WI38 (cell line): ENCODE measurements around the gene NOL12.

Source experiments
- H3K4me3 ChIP-seq: 2 replicates; pipeline ENCODE4 v1.5.1; 2011; ENCODE audit warnings: low read depth, mild to moderate bottlenecking, control low read depth, low read length
- TF ChIP-seq, protein P1 (sequence below): IDR thresholded peaks from 2 replicates; pipeline ENCODE4 v1.5.1; 2012; ENCODE audit warnings: low read depth, mild to moderate bottlenecking, control low read depth, low read length

Gene NOL12

DNA sequence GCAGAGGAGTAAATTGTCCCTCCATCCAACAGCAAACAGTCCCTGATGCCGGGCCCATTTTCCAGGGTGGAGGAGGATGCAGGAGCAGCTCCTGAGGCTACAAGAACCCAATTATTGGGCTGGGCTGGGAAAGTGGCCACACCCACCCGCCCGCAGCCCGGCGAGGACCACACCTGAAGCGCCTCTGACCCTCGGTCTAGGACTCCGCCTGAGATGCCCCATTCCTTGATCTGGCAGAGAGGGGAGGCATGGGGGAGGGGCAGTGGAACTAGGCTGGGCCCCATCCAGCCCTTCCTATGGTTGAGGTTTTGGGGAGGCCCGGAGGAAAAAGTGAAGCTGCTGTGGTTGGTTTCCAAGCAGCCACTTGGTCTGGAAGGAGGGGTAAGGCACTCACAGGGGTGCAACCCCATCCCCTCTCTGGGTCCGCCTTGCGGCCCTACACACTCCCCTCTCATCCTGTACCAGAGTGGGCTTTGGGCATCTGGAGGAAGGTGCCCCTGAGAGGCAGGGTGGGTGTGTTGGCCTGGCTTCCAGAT, 13.2 kb upstream of the NOL12 start:
- TF ChIP-seq, protein P1, sequence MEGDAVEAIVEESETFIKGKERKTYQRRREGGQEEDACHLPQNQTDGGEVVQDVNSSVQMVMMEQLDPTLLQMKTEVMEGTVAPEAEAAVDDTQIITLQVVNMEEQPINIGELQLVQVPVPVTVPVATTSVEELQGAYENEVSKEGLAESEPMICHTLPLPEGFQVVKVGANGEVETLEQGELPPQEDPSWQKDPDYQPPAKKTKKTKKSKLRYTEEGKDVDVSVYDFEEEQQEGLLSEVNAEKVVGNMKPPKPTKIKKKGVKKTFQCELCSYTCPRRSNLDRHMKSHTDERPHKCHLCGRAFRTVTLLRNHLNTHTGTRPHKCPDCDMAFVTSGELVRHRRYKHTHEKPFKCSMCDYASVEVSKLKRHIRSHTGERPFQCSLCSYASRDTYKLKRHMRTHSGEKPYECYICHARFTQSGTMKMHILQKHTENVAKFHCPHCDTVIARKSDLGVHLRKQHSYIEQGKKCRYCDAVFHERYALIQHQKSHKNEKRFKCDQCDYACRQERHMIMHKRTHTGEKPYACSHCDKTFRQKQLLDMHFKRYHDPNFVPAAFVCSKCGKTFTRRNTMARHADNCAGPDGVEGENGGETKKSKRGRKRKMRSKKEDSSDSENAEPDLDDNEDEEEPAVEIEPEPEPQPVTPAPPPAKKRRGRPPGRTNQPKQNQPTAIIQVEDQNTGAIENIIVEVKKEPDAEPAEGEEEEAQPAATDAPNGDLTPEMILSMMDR = no peak

DNA sequence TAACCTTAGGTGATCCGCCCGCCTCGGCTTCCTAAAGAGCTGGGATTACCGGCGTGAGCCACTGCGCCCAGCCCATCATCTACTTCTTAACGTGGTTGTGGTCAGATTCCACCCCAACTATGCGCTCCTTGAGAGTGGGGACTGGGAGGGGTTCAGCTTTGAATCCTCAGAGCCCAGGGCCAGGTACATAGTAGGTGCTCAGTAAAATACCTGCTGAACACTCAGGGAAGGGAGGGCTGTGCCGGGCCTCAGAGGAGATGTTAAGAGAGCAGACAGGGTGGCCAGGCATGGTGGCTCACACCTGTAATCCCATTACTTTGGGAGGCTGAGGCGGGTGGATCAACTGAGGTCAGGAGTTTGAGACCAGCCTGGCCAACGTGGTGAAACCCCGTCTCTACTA, 11.9 kb upstream of the NOL12 start:
- H3K4me3 ChIP-seq = no peak overlapping the region
- TF ChIP-seq, protein P1 = no peak

More for the DNA sequence above, 13.2 kb upstream of the NOL12 start:
- H3K4me3 ChIP-seq = no peak overlapping the region

DNA sequence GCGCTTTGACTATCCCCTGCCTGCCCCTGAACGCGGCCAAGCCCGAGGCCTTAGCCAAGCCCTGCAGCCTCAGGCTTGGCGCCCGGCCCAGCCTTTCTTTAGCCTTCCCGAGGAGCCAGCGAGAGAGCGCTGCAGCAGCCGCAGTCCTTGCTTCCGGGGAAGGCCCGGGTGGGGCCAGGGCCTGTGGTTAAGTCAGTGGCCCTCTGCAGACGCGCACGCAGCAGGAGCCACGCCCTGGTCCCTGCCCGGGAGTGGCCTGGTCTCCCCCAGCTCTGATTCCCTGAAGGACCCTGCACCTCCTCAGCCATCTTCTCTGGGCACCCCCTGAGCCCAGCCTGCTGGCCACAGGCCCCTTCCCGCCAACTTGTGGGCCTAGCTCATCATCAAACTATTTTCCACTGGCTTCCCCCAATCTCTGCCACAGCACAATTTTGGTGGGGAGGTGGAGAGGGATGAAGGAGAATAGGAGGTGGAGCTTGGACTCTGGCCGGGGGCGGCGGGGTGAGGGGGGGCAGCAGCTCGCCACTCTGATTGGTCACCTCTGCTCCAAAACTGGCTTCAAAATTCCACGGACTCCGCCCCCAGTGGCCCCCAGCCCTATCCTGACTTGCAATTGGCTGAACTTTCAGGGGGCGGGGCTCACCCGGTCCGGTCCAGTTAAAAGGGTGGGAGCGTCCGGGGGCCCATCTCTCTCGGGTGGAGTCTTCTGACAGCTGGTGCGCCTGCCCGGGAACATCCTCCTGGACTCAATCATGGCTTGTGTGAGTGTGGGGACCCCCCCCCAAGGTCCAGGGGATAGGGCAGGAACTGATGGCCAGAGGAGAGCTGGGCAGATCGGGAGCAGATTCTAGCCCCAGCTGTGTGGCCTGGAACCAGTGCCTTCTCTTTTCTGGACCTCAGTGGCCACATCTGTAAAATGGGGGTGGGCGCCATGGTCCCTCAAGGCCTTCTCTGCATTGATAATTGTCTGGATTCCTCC, 10.9 kb upstream of the NOL12 start, which contains the start of gene LGALS1:
Gene LGALS1, plus strand, starts transcription at position 686 of the 979 bp plus-strand sequence. Its CDS starts 67 bp downstream, at position 753.
- H3K4me3 ChIP-seq = peak within 1 kb of the TSS; percentile 99
- TF ChIP-seq, protein P1 = no peak

DNA sequence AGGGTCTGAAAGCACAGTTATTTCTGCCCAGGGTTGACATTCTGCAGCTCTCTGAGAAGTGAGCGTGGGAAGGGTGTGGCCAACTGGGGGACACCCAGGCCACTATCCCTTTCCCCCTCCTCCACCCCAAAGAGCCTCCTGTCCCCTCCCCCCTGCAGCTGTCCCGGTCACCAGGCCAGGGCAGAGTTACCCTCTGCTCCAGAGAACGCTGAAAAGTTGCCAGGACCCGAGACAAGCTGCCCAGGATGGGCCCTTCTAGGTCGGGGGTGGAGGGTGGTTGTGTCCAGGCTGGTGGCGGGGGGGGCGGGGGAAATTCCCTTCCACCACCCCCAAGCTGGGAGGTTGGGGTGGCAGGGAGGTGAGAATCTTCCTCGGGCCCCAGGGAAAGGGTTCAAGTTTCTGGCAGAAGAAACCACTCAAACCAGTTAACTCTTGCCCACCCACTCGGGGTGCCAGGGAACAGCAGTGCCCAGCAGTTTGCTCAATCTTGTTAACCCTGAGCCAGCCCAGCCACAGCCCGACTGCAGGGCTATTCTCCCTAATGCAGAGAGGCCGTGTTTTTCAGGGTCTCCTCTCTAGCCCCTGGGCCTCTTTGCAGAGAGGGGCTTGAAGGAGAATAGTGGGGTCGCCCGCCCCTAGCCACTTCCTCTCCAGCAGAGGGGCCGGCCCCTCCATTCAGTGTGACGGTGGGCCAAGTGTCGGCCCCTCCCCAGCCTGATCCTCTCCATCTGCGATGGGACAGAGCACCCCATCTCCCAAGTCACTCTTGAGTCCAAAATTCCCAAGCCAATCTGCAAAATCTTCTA, 10.0 kb upstream of the NOL12 start:
- TF ChIP-seq, protein P1 = no peak
- peak overlapping the region; percentile 99 for H3K4me3 ChIP-seq

DNA sequence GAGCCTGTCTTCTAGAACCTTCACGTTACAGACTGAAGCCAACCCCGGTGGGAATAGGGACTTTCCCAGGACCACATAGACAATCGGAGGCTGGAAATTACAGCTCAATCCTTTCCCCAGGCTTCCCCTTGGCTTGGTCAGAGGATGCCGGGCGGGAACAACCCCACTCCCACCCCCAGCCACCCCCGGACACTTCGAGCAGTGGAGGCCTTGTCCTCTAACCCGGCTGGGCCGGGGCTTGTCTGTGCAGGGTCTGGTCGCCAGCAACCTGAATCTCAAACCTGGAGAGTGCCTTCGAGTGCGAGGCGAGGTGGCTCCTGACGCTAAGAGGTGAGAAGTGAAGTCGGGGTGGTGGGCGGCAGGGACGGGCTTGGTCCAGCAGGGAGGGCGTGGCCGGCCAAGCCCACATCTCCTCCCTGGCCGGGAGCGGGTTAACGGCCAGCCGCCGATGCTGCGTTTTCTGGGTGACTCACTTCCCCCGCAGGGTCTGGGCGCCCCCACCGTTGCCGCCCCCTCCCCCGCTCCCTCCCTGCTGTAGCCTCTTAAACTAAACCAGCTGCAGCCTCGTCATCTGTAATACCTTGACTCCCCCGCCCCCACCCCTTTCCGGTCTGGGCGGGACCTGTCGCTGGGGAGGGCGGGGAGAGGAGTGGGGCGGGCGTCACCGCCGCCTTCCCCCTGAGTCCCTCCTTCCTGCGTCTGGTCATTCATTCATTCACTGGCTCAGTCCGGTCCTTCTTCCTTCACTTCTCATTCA, 9.2 kb upstream of the NOL12 start:
- TF ChIP-seq, protein P1 = no peak
- peak overlapping the region; percentile 99 for H3K4me3 ChIP-seq

DNA sequence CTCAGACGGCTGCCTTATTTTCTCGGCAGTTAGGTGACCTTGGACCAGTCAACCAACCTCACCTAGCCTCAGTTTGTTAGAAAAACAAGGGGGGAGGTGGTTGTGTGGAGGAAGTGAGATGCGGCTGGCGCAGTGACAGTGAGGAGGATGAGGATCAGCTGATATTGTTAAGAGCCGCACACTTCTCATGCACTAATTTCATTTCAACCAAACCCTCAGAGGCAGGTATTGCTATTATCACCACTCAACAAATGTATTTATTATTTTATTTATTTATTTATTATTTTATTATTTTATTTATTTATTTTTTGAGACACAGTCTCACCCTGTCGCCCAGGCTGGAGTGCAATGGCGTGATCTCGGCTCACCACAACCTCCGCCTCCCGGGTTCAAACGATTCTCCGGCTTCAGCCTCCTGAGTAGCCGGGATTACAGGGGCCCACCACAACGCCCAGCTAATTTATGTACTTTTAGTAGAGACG, 8.6 kb upstream of the NOL12 start:
- peak overlapping the region; percentile 99 for H3K4me3 ChIP-seq
- TF ChIP-seq, protein P1 = no peak
